RKO (cell line): ENCODE data around the gene LINC01488.
A peak's percentile ranks its signal among the peaks of the same experiment; 100 is the strongest.

Experiments used
- DNase-seq: peaks from one replicate; pipeline ENCODE4 v3.0.0-alpha.2; 2016; ENCODE audit warnings: low spot score

Gene LINC01488

DNA sequence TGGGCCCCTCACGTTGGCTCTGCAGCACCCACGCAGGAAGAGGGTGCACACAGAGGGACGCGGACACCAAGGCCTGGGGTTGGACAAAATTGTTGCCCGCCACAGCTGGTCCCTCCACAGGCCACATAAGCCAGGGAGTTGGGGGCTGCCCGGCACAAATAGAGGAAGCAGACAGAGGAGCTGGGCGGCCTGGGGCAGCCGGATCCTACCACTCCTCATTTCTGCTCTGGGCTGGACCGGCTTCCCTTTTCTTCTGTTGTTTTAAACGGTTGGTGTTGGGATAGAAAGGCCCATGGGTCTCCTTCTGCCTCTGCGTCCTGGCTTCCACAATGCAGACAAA, 36.4 kb upstream of the LINC01488 start:
- no peak for DNase-seq

DNA sequence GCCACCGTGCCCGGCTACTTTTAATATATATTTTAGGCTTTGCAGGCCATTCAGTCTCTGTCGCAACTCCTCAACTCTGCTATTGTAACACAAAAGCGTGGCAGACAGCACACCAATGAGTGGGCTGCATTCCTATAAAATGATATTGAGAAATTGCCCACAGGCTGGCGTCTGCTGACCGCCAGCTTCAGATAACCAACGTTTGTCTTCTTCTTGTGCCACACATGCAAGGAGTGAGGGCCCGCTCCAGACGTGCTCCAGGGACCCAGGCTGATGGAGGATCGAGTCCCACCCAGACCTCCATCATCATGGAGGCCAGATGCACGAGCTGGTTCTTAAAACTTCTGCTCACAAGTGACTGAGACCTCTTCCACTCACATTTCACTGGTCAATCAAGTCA, 35.4 kb upstream of the LINC01488 start:
- no peak for DNase-seq

DNA sequence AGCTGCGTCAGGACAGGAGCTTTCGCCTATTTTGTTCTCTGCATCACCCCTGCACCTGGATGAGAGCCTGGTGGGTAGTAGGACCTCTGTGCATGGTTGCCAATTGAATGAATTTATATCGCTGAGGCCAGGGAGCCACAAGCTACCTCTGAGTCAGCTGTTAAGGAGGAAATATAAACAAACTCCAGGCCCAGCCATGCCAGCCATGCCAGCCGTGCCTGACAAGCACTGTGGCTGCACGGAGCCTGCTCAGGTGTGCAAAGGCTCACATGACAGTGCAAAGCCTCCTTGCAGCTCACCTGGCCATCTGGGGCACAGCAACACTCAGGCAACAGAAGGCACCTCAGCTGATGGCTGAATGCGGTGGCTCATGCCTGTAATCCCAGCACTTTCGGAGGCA, 33.7 kb upstream of the LINC01488 start:
- no peak for DNase-seq

DNA sequence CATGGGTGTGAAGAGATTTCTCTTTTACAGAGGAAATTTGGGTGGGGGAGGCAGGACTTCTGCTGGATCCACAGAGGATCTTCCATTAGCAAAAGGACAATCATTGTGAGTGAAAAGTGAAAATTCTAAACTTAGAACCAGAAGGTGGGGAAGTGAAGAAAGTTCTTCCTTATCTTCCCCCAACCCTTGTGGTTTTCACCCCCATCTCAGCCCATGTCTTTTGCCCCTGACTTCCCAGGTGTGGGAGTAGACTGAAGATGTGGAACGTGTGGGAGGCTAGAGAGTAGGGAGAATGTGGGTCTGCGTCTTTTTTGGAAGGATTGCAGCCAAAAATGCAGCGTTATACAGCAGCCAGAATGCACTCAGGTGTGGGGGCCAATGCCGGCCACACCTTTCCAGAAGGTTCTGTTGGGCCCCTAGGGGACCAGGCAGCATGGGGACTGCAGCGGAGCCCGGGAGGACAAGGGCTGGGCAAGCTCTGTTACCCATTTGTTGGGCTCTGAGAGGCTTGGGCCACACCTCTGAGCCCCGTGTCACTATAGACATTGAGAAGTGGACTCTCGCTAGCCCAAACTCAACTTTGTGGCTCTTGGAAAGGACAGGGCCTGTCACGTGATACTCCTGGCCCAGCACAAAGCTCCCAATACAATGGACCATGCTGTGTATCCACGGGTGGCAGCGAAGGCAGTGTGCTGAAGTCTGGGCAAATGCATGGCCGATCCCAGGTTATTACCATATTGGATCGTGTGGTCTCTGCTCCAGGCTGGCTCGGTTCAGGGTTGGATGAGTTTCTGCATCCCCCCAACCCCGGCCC, 32.8 kb upstream of the LINC01488 start:
- DNase-seq = no peak

DNA sequence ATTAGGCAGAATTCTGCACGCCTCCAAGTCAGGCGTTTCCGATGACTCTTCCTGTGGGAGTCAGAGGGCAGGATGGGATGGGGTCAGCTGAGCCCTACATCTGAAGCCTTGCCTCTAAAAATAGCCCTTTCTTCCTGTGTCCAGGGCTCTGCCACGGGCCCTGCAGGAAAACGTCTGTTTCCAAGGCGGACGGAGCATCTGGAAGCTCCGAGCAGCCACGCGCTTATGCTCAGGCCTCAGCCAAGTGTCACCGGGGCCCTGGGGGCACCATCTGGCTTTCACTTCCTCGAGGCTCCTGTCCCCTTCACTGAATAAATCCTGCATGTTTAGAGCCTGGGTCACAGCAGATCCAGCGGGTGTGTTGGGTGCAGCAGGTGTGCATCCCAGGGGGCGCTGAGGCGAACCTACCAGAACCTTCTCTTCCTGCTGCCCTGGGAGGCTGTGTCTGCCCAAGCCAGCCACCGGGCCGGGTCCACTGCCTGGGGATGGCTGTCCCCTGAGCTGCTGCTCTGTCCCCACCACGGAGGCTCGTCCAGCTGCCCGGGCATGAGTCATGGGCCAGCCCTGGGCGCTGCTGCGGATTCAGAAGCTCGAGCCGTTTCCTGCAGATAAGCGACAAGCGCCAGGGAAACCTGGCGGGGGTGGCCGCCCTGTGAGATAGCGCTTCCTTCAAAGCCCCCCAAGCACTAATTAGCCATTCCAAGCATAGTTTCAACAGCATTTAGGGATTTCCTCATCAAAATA, 32.0 kb upstream of the LINC01488 start:
- no peak for DNase-seq

DNA sequence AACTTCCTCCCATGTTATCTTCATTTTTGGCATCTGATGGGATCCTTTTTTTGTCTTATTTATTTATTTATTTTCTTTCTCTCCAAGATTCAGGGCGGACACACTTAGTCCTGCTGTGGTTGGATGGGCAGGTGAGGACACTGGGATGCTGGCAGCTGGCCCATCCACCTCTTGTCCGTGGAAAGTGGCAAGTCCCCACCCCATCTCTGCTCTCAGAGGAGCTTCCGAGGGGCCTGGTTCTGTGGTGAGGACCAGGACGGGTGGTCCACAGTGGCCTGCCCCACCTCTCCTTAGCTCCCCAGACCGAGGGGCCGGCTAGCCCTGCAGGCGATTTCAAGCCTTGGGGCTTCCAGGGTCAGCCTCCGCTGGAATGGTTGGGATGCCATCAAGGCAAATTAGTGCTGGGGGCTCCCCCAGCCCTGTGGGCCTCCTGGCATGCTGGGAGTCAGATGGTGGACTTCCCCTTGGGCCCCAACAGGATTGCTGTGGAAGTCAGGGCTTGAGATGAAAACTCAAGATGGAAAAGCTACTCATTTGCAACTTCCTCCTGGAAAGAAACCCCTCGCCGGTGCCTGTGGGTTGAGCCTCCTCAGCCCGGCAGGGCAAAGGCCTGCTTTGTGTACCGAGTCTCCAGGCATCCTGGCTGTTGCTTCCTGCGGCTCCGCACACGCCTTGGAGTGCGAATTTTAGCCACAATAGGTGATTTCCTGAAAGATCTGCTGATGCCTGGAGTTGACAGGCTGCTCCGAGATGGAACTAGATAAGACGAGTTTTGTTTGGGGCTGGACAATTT, 31.2 kb upstream of the LINC01488 start:
- no peak for DNase-seq

DNA sequence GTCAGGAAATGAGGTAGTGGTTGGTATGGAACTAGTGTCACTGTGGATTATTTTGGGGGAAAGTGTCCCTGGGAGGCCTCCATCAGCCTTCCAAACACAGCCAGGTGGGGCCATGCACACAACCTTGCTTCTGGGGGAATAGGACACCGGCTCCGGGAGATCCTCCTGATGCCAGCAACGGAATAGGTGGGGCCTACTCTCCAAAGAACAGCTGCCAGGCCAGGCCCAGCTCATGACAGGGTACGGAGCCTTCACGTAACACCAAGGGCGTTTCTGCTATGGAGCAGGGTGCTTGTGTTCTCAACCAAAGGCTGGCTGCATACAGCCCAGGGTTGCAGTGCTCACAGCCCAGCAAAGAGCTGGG, 30.6 kb upstream of the LINC01488 start:
- DNase-seq = no peak

DNA sequence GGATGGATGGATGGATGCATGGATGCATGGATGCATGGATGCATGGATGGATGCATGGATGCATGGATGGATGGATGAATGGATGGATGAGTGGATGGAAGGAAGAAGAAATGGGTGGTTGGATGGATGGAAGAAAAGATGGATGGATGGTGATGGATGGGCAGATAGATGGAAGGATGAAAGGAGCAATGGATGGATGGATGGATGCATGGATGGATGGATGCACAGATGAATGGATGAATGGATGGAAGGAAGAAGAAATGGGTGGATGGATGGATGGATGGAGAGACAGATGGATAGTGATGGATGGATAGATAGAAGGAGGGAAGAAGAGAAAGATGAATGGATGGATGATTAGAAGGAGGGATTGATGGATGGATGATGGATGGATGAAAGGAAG, 30.2 kb upstream of the LINC01488 start:
- no peak for DNase-seq

DNA sequence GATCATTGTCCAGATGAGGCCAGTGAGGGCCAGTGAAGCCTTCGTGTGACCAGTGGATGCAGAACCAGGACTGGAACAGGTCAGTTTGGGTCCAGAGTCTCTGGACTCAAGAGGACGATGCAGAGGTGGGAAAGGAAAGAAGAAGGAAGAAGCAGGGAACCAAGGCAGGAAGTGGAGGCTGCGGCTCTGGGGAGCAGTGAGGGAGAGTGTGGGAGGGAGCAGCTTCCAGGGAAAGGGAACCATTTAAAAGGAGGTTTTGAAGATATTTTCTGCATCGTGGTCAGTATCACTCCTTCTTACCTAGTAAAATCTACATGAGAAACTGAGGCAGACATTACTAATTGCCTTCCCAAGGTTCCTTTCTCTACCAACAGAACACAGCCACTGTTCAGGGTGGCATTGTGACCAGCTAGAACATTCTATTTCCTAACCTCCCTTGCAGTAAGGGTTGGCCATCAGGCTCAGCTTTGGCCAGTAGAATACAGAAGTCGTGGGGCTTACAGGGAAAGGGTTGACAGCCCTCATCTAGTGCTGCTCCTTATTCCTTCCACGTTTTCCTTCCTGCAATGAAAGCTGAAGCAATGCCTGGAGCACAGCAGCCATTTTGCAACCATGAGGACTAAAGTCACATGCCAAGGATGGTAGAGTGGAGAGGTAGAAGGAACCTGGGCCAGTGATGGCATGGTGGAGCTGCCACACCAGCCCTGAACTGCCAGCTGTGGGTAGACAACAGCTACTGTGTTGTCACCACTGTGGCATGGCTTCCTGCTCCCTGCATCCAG, 29.1 kb upstream of the LINC01488 start:
- DNase-seq = no peak

DNA sequence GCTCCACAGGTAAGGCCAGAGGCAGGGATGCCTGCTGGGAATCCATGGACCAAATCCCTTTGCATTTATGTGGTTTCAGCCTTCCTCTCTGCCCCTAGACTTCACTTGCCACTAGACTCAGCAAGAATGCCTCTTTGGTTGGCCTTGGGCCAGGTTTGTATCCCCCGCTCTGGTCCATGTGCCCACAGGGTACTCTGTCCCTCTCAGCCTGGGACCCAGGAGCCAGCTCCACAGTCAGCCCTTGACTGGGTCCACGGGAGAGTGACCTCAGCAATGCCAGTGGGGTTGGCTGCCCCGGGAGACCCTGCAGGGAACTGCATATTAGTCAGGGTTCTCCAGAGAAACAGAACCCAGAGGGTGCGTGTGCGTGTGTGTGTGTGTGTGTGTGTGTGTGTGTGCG, 28.3 kb upstream of the LINC01488 start:
- DNase-seq = no peak

DNA sequence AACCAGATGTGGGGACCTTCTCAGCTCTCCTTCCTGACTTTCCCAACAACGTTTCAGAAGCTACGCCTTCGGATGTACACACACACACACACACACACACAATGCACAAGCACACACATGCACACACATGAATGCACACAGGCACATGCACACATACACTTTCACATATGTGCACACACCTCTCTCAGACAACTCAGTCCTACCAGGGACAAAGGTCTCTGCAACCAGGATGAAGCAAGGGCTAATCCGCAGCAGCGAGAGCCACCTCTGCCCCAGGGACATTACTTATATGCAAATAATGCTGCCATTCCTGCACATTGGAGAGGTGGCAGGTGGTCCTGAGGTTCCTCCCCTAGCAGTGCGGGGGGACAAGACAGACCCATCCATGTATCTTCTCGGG, 27.4 kb upstream of the LINC01488 start:
- no peak for DNase-seq

DNA sequence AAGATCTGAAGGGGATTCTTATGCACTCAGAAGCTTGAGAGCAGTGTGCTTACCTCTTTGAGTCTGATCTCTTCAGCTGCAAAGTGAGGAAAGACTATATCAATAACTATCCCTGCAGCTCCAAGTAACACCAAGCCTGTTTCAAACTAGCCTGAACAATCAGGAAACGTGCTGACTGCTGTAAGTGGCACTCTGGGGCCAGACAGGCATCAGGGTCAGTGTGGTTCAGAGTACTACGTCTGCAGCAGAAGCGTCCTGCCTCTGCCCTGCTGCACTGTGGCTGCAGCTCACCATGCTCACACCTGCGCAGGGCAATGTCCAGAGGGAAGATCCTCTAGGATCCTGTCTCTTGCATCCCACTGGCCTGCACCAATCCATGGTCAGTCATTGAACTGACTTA, 25.5 kb upstream of the LINC01488 start:
- DNase-seq = no peak

DNA sequence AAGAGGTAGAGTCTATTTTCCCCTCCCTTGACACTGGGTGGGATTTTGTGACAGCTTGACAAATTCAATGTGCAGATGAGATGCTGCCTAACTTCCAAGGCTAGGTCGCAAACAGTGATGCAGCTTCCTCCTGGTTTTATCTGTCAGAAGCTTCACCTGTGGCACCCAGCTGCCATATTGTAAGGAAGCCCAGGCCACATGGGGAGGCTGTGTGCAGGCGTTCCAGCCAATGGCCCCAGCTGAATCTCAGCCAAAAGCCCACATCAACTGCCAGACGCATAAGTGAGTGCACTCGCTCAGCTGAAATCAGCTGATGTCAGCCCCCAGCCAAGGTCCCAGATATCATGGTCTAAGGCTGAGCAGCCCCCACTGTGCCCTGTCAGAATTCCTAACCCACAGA, 24.8 kb upstream of the LINC01488 start:
- no peak for DNase-seq

DNA sequence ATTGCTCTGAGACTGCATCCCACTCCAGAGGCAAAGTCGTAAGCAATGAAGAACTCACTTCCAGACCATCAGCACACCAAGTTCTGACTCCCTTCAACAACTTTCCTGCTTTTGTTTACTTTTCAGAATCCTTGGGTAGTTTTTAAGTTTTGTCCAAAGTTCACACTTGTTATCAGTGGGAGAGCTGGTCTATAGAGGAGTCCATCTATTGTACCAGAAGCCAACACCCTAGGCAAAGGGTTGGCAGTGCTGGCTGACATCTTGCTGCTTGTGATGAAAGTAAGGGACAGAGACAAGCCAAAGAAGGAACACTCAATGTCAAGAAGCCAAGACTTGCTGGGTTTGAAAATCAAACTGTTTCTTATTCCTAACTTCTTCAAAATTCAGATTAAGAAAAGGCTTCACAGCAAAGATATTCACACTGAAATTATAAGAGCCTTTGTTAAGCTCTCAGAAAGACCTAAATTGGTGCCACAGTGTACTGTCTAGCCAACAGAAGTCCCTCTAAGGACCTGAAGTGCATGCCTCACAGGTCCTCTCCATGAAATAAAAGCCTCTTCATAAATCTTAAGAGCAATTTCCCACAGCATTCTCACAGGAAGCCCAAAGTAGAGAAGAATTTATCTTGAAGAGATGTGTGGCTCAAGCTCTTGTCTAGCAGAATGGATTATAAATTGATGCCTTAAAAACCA, 21.5 kb upstream of the LINC01488 start:
- DNase-seq = no peak

DNA sequence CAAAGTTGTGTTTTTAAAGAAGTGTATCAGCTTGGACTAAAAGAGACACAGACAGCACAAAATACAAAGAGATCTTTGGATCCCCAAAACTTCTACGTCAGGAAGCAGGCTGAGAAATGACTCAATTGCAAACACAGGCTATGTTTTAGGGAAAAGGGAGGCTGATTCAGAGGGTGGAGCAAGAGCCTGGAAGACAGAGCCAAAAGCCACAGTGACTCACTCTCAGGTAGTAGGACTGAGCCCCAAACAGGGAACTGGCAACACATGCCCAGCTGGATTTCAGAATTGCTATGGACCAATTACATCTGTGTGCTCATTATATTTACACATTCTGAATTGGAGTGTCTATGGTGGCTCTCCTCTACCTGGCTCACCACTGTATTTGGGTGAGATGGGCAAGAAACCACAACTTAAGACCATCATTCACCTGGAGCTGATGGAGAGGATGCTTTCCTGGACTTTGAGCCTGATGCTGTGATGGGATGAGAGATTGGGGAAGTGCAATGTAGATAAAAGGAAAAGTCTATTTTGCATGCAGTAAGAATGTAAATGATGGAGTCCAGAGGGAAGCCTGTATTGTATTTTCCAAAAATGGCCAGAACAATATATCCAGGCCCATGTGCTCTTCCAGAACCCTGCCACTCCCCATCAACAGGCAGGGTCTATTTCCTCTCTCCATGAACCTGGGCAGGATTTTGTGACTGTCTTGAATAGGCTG, 20.8 kb upstream of the LINC01488 start:
- DNase-seq = peak; percentile 52

DNA sequence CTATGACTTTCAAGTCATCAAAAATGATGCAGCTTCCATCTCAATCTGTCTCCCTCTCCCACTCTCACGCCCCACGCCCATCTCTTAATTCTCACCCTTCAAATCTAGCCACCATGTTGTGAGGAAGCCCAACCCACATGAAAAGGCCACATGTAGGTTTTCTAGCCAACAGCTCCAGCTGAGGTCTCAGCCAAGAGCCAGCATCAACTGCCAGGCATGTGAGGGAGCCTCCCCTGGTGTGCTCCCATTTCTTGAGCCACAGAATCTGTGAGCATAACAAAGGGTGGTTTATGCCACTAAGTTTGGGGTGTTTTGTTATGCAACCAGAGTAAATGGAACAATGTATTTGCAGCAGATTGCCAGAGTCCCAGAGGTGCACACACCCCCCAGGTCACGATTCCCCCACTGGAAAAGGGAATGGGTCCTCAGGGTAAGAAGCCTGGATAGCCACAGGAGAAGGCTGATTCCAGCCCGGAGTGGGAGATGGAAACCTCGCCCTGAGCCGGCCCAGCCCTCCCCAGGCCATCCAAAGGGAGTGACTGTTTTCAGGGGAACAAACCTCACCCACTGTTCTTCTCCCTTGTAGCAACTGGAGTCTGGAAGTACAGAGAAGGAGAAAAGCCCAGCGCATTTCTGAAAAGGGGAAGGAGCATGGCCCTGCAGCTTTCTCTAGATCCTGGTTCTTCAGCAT, 20.0 kb upstream of the LINC01488 start:
- no peak for DNase-seq

DNA sequence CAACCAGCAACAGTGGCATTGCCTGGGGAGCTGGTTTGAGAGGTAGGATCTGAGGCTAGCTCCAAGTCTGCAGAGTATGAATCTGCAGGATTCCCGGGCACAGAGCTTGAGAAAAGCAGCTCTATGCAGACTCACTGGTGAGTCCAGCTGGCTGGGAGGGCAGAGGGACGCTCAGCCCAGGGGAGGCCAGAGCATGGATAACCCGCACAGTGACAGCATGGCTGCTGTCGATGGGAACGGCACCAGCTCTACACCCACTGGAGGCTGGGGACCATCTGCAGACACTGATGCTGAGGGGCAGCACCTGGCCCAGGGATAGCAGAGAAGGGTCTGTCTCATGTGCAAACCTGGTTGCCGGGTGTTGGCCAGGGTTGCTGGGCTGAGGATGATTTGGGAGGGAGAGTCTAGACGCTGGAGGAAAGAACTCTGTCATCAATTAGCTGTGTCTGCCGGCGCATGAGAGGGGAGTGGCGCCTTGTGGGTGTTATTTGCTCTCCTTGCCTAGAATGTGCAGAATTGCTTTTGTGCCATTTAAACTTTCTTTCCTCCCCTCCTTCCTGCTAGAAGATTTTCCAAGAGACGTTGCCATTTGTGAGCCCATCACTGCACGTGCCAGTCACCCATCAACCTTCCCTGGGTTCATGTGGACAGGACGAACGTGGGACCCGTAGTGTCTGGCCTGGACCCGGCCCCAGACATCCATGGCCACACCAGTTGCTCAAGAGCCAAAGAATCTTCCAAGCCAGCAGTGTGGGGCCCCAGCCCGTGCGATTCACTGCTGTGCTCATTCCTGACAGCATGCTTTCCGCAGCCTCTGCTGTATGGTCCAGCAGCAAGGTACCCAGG, 19.1 kb upstream of the LINC01488 start:
- no peak for DNase-seq

DNA sequence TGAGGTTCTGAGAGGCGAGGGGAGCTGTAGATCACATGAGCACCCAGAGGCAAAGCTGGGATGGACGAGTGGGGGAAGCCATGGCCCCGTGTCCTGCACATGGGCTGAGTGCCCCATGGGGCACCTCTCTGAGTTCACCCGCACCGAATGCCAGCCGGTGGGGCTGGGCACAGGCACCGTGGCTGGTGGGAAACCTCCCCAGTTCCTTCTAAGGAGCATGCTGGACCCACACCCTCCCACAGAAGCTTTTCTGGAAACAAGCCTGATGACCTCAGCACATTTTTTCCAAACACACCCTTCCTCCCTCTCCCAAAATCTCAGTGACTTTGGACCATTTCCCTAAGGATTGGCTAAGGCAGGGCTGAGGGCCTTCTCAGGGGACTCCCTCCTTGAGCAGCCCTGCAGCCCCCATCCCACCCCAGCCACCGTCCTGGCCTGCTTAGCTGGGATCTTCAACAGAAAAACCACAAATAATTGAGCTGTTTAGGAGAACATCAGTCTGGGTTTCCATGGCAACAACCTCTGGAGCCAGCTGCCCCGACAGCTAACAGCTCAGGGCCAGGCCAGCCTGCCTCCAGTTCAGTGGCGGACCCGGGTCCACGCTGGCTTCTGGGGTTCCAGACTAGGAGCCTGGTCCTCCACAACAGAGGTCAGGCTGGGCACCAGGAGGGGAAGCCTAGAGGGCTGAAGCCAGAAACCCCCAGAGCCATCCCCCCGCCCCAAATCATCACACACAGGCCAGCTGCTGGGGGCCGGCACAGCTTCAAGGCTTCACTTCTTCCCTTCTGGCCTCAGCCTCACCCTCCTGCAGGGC, 18.1 kb upstream of the LINC01488 start:
- DNase-seq = no peak
